GM10266 (cell line): ENCODE results near the gene MRPS34.

Experiments
- DNase-seq: peaks from one replicate; pipeline ENCODE4 v3.0.0; 2012; ENCODE audit errors: extremely low spot score
- CTCF ChIP-seq: IDR thresholded peaks from 2 replicates; pipeline ENCODE4 v1.5.1; 2012; ENCODE audit warnings: mild to moderate bottlenecking, low read depth; ENCODE audit not compliant: control insufficient read depth, insufficient read depth; ENCODE audit errors: missing control alignments

Gene MRPS34

GRCh38 chr16:1785846-1786170 is 12.9 kb upstream of the MRPS34 start:
- TF ChIP-seq CTCF: no peak
- DNase-seq: no peak

- TF ChIP-seq CTCF: no peak
- DNase-seq: no peak
Measured at GRCh38 chr16:1784977-1785845, 12.3 kb upstream of the MRPS34 start.

- DNase-seq: peak; percentile 100
- no peak for TF ChIP-seq CTCF
Measured at GRCh38 chr16:1782408-1783264, 9.7 kb upstream of the MRPS34 start, which contains the start of the genes NUBP2 and SPSB3. Gene NUBP2 (plus strand): TSS chr16:1782960. CDS start chr16:1783021, 61 bp downstream. Gene SPSB3 (minus strand): TSS chr16:1782571. CDS start chr16:1781483, 1,088 bp downstream.

GRCh38 chr16:1781758-1782407 is 8.9 kb upstream of the MRPS34 start:
- no peak for DNase-seq
- no peak for TF ChIP-seq CTCF

- no peak for DNase-seq
Measured at GRCh38 chr16:1781254-1781653, 8.3 kb upstream of the MRPS34 start.

GRCh38 chr16:1780677-1781072 is 7.7 kb upstream of the MRPS34 start:
- no peak for TF ChIP-seq CTCF
- no peak for DNase-seq

More at GRCh38 chr16:1781254-1781653, 8.3 kb upstream of the MRPS34 start:
- no peak for TF ChIP-seq CTCF
